WI38 (cell line): ENCODE results near the gene KAZALD1.

Experiments
- H3K4me3 ChIP-seq: 2 replicates; pipeline ENCODE4 v1.5.1; 2011; ENCODE audit warnings: low read depth, mild to moderate bottlenecking, control low read depth, low read length
- TF ChIP-seq, protein P1 (sequence below): IDR thresholded peaks from 2 replicates; pipeline ENCODE4 v1.5.1; 2012; ENCODE audit warnings: low read depth, mild to moderate bottlenecking, control low read depth, low read length

The KAZALD1 gene

DNA sequence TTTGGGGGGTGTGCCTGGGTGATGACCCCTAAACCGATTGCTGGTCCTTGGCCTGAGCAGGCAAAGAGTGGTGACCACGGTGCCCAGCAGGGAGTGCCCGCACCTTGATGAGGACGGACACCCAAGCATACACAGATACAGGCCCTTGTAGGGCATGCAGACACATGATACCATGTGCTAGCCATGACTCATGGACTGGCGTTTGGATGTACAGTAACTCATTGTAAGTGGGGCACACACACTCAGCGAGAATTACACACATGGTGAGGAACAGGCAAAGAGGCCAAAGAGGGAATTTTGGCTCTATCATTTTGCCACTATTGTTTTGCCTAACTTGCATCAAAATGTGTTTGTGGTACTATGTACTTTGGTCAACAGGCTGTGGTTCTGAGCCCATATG, 24.1 kb downstream of the KAZALD1 start:
- H3K4me3 ChIP-seq = no peak overlapping the region
- TF ChIP-seq, protein P1, sequence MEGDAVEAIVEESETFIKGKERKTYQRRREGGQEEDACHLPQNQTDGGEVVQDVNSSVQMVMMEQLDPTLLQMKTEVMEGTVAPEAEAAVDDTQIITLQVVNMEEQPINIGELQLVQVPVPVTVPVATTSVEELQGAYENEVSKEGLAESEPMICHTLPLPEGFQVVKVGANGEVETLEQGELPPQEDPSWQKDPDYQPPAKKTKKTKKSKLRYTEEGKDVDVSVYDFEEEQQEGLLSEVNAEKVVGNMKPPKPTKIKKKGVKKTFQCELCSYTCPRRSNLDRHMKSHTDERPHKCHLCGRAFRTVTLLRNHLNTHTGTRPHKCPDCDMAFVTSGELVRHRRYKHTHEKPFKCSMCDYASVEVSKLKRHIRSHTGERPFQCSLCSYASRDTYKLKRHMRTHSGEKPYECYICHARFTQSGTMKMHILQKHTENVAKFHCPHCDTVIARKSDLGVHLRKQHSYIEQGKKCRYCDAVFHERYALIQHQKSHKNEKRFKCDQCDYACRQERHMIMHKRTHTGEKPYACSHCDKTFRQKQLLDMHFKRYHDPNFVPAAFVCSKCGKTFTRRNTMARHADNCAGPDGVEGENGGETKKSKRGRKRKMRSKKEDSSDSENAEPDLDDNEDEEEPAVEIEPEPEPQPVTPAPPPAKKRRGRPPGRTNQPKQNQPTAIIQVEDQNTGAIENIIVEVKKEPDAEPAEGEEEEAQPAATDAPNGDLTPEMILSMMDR = no peak

DNA sequence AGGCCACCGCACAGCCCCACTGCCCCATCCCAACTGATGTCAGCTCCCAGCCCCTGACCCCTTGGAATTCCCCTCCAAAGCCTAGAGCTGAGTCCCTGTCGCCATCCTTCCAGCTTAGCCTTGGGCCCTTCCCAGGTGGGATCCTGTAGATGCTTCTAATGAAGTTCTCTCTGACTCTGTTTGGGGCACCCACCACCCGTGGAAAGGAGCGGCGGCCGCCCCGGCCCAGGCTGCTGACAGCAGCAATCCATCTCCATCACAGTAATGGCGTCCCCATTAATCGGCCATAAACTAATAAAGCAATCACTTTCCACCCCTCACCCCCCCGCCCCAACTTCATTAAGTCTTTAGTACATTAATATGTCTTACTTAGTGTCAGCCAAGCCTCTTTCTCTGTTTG, 25.6 kb downstream of the KAZALD1 start:
- TF ChIP-seq, protein P1 = no peak
- no peak overlapping the region for H3K4me3 ChIP-seq

DNA sequence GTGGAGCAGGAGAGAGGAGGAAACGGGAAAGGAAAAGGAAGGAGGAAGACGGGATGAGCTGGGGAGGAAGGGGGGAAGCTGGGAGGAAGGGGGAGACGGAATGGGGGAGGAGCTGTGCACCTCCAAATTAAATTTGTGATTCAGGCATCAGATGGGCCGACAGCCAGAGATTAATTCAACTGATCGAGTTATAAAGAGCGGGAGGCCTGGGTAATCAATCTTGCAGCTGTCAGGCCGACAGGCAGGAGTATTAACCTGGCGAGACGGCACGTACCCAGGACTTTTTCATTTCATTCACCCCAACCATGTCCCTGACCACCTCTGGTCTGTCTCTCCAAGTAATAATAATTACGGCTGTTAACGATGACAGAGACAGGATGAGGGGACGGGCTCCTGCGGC, 26.2 kb downstream of the KAZALD1 start:
- TF ChIP-seq, protein P1 = no peak
- no peak overlapping the region for H3K4me3 ChIP-seq

DNA sequence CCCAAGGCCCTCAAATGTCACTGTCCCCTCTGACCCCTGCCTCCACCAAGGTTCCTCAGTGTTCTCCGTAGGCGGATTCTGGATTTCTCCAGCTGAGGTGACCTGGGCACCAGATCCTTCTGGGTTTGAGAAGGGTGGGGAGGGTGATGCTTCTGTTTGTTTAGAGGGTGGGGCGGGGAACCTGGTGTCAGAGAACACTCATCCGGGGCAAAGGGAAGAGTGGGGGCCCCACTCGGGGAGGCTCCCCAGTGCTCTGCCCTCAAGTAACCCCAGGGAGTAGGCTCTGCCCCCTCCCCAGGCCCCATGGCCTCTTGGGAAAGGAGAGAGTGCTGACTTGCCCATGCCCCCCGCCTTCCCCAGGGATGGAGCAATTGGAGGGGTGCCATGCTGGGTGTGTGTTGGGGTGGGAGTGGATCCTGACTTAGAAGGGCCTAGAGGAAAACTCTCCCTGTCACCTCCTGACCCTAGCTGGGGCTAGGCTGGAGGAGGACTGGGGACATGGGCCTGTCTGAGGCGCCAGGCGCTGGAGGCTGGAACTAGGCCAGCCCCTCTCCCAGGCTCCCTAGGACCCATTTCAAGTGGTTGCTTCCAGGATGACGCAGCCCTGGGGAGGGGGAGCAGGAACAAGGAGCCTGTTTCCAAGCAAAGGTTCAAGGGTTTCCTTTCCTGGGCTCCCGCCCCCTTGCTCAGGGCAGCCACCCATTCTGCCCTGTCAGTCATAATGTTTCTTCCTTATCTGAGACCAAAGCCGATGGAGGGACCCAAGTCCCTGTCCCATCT, 27.9 kb downstream of the KAZALD1 start:
- H3K4me3 ChIP-seq = no peak overlapping the region
- TF ChIP-seq, protein P1 = no peak

DNA sequence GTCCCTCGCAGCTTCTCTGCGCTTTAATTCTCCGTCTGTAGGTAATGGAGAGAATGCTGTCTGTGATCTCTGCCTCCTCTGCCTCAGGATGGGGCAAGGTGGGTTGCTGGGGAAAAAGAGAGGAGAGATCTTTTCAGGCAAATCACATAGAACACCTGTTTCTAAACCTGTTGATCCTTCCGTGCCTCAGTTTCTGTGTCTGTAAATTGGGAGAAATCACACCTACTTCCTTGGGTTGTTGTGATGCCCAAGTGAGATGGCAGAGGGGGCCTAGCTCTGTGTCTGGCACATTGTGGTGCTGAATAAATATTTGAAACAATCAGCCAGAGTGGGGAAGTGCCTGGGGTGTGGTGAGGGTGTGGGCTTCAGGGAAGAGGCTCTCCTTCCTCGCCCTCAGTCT, 28.8 kb downstream of the KAZALD1 start:
- no peak overlapping the region for H3K4me3 ChIP-seq
- TF ChIP-seq, protein P1 = no peak

DNA sequence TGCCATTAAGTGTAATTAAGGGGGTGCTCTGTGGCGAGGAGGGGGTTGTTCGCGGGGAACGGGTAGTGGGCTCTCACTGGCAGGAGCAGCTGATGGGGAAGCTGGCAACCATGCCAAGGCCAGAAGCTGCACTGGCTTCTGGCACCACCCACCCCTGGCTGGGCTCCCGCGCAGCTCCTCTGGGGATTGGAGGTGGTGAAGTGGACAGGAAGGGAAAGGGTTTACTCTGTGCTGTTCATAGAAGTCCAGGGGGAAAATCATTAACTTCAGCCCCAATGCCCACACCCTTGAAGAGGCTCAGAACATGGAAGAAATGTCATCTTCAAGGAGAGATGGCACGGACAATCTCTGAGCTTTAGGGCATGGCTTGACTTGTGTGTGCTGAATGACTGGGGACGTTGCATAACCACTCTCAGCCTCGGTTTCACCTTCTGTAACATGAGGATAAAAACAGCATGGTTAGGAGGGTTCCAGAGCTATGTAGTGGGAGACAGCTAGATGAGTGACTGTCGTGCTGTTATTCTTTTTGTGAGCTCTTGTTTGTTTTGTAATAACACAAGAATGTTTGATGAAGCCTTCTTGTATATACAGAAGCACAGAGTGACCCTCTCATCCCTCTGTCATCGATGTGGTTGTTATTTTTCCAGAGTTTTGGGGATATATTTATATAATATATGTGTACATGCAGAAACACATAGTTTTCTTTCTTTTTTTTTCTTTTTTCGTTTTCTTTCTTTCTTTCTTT, 29.9 kb downstream of the KAZALD1 start:
- no peak overlapping the region for H3K4me3 ChIP-seq
- TF ChIP-seq, protein P1 = no peak

DNA sequence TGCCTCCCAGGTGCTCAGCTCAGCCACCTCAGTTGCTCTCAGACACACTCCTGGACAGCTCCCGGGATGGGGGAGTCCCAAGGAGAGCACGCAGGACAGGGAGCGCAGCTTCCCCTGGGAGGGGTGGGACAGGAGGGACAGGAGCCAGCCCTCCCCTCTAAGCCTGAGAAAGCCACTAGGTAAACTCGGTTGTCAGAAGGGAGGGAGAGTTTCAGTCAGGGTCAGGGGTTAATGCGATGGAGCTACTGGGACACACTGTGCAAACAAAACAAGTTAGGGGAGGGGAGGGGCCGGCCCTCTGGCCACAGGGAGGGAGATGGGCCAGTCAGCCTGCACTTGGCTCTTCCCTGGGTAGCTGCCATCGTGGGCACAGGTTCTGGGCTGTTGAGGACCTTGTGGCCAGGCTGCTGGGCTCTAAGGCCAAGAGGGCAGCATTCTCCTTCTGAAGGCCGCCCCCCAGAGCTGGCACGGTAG, 31.1 kb downstream of the KAZALD1 start:
- H3K4me3 ChIP-seq = no peak overlapping the region
- TF ChIP-seq, protein P1 = no peak
